ENCODE data around the gene PDZD4.

DNA sequence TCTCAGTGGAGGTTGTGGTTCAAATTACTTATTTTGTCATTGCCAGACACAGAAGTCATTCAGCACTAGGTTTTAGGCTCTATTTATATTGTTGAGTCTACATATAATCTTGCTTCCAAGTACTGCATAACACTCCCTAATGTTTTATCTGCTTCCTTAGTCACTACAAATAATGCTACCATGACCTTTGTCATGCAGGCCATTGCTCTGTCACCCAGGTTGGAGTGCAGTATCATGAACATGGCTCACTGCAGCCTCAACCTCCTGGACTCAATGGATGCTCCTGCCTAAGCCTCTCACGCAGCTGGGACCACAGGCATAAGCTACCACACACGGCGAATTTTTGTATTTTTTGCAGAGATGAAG is 23.5 kb upstream of the PDZD4 start:
- TF ChIP-seq POLR2A (IDR thresholded peaks at IDR 0.05; ENCODE audit: low read depth, low read length) (no peak), RCOR1 (IDR thresholded peaks at IDR 0.05; ENCODE audit: insufficient replicate concordance, low read length) (no peak)
- TF ChIP-seq, protein P1, sequence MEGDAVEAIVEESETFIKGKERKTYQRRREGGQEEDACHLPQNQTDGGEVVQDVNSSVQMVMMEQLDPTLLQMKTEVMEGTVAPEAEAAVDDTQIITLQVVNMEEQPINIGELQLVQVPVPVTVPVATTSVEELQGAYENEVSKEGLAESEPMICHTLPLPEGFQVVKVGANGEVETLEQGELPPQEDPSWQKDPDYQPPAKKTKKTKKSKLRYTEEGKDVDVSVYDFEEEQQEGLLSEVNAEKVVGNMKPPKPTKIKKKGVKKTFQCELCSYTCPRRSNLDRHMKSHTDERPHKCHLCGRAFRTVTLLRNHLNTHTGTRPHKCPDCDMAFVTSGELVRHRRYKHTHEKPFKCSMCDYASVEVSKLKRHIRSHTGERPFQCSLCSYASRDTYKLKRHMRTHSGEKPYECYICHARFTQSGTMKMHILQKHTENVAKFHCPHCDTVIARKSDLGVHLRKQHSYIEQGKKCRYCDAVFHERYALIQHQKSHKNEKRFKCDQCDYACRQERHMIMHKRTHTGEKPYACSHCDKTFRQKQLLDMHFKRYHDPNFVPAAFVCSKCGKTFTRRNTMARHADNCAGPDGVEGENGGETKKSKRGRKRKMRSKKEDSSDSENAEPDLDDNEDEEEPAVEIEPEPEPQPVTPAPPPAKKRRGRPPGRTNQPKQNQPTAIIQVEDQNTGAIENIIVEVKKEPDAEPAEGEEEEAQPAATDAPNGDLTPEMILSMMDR (conservative IDR thresholded peaks at IDR 0.05; ENCODE audit: low read depth, low read length) = no peak

All from IMR-90 (cell line).